Transverse colon (tissue), 4 donors: ENCODE measurements around the gene DDN.

Source experiments
- CTCF ChIP-seq, 5 experiments: fragments of 200-600 bp in 3 of 5; fragments of 450-650 bp in 2 of 5; sonication (generic) in 3 of 5; IDR thresholded peaks; 1 replicate in 2 of 5; 2 replicates in 3 of 5; pipeline ENCODE4 v1.5.1; 2016 to 2017; ENCODE audit warnings: antibody characterized with exemption in 5 of 5, inconsistent platforms in 3 of 5, mild to moderate bottlenecking in 2 of 5, moderate library complexity in 1 of 5
- POLR2AphosphoS5 ChIP-seq, 3 donors: sonication (generic); formaldehyde crosslinking; IDR thresholded peaks; one replicate each; pipeline ENCODE4 v1.6.1; 2016; ENCODE audit warnings: antibody characterized with exemption in 3 of 3

GRCh38 chr12:49044660-49045059 is 45.5 kb upstream of the DDN start:
- TF ChIP-seq CTCF (IDR thresholded peaks at IDR 0.05) (no peak), POLR2AphosphoS5 (IDR thresholded peaks at IDR 0.05) (no peak)
